Omental fat pad (tissue), 4 donors: ENCODE results near the gene EMD. TPM values are rescaled to one million over a fixed set of nuclear protein-coding genes. Genes with fewer than 3 reads are reported as not detected.
A peak's percentile ranks its signal among the peaks of the same experiment; 100 is the strongest.

Source experiments
- ATAC-seq: fragments of 150-250 bp; one replicate; pipeline ENCODE4 v1.9.1; 2016; ENCODE audit warnings: mild to moderate bottlenecking, moderate library complexity; ENCODE audit not compliant: low FRiP score
- DNase-seq: peaks from one replicate; pipeline ENCODE4 v3.0.0-alpha.2; 2019; ENCODE audit warnings: low spot score
- small RNA-seq: library from RNA; depleted of rRNA; stranded (forward); fragments of <200 nt; gene quantifications from one replicate; pipeline ENCODE3, GENCODE V24; 2016
- total RNA-seq, 4 donors: library from RNA; depleted of rRNA; stranded (reverse); fragments of >200 nt; gene quantifications; one replicate each; pipeline ENCODE4 v1.1.0, GENCODE V29; 2016
- TF ChIP-seq, protein P1 (sequence below), 3 donors: fragments of 450-650 bp; IDR thresholded peaks; one replicate each; pipeline ENCODE4 v1.5.1; 2016 to 2017; ENCODE audit warnings: antibody characterized with exemption in 3 of 3, mild to moderate bottlenecking in 3 of 3, moderate library complexity in 2 of 3

The EMD gene
- total RNA-seq, 4 donors from 2014 or later = 25.7 to 61.8 (median 53.2) TPM

DNA sequence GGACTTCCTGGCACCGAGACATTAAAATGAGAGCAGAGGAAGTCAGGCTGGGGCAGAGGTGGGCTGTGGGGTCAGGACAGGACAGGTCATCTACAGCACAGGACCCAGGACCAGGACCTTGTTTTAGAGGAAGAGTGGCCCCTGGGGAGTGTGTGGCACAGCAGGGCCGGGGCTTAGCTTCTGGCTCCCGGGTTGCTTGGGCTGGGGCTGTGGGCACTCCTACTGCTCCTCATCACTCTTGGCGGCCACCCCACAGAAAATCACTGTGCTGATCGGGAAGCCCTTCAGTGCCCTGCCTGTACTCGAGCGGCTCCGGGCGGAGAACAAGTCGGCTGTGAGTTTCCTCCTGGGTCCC lies 41.3 kb downstream of the EMD start:
- ATAC-seq (no peak), DNase-seq (no peak)
- TF ChIP-seq, protein P1, sequence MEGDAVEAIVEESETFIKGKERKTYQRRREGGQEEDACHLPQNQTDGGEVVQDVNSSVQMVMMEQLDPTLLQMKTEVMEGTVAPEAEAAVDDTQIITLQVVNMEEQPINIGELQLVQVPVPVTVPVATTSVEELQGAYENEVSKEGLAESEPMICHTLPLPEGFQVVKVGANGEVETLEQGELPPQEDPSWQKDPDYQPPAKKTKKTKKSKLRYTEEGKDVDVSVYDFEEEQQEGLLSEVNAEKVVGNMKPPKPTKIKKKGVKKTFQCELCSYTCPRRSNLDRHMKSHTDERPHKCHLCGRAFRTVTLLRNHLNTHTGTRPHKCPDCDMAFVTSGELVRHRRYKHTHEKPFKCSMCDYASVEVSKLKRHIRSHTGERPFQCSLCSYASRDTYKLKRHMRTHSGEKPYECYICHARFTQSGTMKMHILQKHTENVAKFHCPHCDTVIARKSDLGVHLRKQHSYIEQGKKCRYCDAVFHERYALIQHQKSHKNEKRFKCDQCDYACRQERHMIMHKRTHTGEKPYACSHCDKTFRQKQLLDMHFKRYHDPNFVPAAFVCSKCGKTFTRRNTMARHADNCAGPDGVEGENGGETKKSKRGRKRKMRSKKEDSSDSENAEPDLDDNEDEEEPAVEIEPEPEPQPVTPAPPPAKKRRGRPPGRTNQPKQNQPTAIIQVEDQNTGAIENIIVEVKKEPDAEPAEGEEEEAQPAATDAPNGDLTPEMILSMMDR (IDR thresholded peaks at IDR 0.05) = no peak

DNA sequence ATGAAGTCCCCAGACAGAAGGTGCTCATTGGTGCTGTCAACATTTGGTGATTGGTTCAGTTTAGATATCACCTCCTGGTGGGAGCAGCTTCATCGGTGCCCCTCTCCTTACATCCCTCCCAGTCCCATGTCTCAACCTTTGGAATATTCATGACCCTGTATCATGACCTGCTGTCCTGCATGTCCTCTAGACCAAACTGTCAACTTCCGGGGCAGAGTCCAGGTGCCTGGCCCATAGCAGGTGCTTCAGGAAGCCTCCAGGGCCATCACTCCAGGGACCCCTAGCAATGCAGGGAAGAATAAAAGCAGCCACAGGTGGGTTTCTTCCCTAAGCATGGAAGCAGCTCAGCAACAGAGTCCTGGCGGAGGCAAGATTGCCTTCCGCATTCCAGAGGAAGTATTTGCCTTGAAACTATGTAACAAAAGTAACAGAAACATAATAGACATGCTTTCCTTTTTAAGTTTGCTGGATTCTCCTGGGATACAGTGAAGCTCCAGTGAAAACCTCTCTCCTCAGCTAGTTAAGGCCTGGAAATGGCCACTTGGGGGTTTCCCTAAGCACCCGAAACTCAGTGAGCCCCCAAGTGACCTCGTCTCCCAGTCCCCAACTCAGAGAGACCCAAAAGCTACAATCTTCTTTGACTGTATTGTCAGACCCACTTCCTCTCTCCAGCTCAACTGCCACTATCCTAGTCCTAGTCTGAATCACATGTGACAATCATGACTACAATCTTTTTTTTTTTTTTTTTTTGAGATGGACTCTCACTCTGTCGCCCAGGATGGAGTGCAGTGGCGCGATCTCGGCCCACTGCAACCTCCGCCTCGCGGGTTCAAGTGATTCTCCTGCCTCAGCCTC lies 48.0 kb downstream of the EMD start:
- no peak for ATAC-seq
- DNase-seq = no peak
- TF ChIP-seq, protein P1 (IDR thresholded peaks at IDR 0.05) = no peak

DNA sequence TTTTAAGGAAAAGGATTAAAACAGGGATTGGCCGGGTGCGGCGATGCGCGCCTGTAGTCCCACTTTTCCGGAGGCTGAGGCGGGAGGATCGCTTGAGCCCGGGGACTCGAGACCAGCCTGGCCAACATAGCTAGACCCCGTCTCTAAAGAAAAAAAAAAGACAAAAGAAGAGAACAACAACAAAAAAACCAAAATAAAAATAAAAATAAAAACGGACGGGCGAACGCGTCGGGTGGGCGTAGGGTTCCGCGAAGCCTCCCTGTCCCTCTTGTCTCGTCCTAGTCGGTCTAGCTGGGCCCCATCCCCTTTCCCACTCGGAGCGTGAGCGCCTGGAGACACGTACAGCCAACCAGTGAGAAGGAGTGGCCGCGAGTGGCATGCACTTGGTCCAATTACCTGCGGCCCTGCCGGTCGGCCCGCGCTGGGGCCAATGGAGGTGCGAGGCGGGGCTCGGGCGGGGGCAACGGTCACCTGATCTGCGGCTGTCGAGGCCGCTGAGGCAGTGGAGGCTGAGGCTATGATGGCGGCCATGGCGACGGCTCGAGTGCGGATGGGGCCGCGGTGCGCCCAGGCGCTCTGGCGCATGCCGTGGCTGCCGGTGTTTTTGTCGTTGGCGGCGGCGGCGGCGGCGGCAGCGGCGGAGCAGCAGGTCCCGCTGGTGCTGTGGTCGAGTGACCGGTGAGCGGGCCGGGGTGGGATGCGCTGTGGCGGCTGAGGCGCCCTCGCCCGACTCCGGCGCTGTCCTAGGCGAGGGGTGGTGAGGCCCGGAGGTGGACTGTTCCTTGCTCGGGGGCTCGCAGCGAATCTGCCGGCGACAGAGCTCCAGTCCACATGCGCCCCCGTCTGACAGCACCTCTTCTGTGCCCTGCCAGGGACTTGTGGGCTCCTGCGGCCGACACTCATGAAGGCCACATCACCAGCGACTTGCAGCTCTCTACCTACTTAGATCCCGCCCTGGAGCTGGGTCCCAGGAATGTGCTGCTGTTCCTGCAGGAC lies 49.4 kb downstream of the EMD start, which contains the start of gene ATP6AP1:
TSS of gene ATP6AP1 (plus strand) at position 502 of the 996 bp plus-strand sequence. CDS start at position 518, 16 bp downstream.
- DNase-seq (peak; percentile 67), ATAC-seq (peak; percentile 92)
- TF ChIP-seq, protein P1 (IDR thresholded peaks at IDR 0.05) = no peak

DNA sequence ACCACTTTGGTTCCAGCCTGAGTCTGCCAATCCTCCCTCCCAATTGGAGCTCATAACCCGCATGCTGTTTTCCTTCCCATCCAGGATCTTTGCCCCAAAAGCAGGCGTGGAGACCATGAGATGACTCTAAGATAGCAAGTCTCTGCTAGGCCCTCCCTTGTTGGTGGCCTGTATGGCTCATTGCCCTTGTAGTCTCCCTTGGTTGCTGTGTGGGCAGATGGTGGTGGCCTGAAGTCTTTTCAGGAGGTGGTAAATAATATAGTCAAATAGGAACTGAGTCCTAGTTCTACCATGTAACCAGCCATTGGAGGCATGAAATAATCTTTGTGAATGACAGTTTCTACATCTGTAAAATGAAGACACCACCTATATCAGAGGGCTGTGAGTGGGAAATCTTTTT lies 50.6 kb downstream of the EMD start:
- no peak for ATAC-seq
- TF ChIP-seq, protein P1 (IDR thresholded peaks at IDR 0.05) = no peak

DNA sequence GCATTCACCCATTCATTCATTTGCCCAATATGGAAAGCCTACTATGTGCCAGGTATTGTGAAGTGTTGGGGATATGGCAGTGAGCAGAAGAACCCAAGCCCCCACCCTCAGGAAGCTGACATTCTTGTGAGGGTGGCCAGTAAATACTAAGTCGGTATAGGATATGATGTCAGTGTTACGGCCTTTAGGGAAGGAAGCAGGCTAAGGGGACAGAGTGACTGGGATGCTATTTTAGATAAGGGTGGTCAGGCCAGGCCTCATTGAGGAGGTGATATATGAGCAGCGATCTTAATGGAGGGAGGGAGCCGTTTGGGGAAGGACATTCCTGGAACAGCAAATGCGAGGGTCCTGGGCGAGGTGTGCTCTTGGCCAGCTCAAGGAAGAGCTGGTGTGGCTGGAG lies 51.4 kb downstream of the EMD start:
- ATAC-seq (no peak), DNase-seq (no peak)
- TF ChIP-seq, protein P1 (IDR thresholded peaks at IDR 0.05) = no peak

More for the DNA sequence above, 50.6 kb downstream of the EMD start:
- no peak for DNase-seq

DNA sequence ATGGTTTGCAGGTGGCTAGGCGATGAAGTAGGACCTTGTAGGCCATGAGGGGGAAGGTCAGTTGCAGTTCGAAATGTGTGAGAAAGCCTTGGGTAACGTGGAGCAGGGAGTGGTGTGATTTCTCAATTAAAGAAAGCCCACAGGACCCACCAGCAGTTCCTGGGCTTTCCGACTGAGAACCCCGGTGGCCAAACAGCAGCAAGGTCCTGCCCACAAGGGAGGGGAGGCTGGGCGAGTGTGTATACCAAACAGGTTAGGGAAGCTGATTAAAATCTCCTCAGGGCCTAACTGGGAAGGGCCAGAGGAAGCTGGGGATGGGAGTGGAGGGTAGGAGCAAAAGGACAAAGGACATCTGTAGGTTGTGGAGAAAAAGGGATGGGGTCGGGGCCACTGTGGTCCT lies 51.8 kb downstream of the EMD start:
- no peak for ATAC-seq

More for the DNA sequence above, 51.8 kb downstream of the EMD start:
- TF ChIP-seq, protein P1 (IDR thresholded peaks at IDR 0.05) = no peak
- no peak for DNase-seq

Small RNA genes within 50 kb of the gene (small RNA-seq; reads per million reads assigned to genes)
- gene SNORA70 = not detected

Other genes with a start within 250 kb of the EMD start
- gene OPN1LW, start 235.1 kb upstream of the EMD start, total RNA-seq = not detected
- not detected for gene OPN1MW, start 196.7 kb upstream of the EMD start, total RNA-seq
- not detected for gene OPN1MW2, start 159.5 kb upstream of the EMD start, total RNA-seq
- gene OPN1MW3, start 121.7 kb upstream of the EMD start, total RNA-seq = not detected
- not detected for gene TEX28, start 84.2 kb upstream of the EMD start, total RNA-seq
- gene TKTL1, start 83.5 kb upstream of the EMD start, total RNA-seq = under 1 TPM in 2 of 4 donors, not detected in 2; 0.38 to 0.48 TPM
- gene FLNA, start 4.7 kb upstream of the EMD start, total RNA-seq = 1,000 to 10,000 TPM in 1 of 4 donors, 100 to 1,000 TPM in 3; 496 to 1,133 (median 729) TPM
- 1,000 to 10,000 TPM; 6,220 to 8,957 (median 7,673) TPM for gene RPL10, start 19.1 kb downstream of the EMD start, total RNA-seq
- 10 to 100 TPM; 33.4 to 47.3 (median 38.8) TPM for gene DNASE1L1, start 30.0 kb downstream of the EMD start, total RNA-seq
- 10 to 100 TPM; 20.8 to 76.3 (median 33.1) TPM for gene TAFAZZIN, start 32.2 kb downstream of the EMD start, total RNA-seq
- 10 to 100 TPM; 23.8 to 51.8 (median 37.2) TPM for gene ATP6AP1, start 49.4 kb downstream of the EMD start, total RNA-seq
- 100 to 1,000 TPM in 2 of 4 donors, 10 to 100 TPM in 2; 75.3 to 119 (median 96.9) TPM for gene GDI1, start 57.9 kb downstream of the EMD start, total RNA-seq
- gene FAM50A, start 64.8 kb downstream of the EMD start, total RNA-seq = 10 to 100 TPM; 49.2 to 83.2 (median 74.9) TPM
- 10 to 100 TPM in 2 of 4 donors, 1 to 10 TPM in 2; 9.7 to 16.9 (median 11.3) TPM for gene PLXNA3, start 79.0 kb downstream of the EMD start, total RNA-seq
- 10 to 100 TPM; 12.0 to 26.6 (median 19.7) TPM for gene LAGE3, start 100.0 kb downstream of the EMD start, total RNA-seq
- gene UBL4A, start 107.3 kb downstream of the EMD start, total RNA-seq = 10 to 100 TPM; 21.3 to 43.0 (median 34.0) TPM
- gene SLC10A3, start 111.3 kb downstream of the EMD start, total RNA-seq = 10 to 100 TPM; 22.9 to 29.7 (median 26.9) TPM
- 10 to 100 TPM; 27.7 to 58.3 (median 34.7) TPM for gene FAM3A, start 136.9 kb downstream of the EMD start, total RNA-seq
- gene G6PD, start 167.6 kb downstream of the EMD start, total RNA-seq = 10 to 100 TPM; 42.1 to 76.7 (median 58.5) TPM
- 10 to 100 TPM in 3 of 4 donors, 1 to 10 TPM in 1; 7.5 to 15.4 (median 12.3) TPM for gene IKBKG, start 168.3 kb downstream of the EMD start, total RNA-seq
- not detected for gene CTAG1A, start 205.8 kb downstream of the EMD start, total RNA-seq
- gene CTAG1B, start 240.0 kb downstream of the EMD start, total RNA-seq = not detected